K562 (cell line): Measurements from ENCODE around the gene MAPRE2. TPM values are rescaled to one million over a fixed set of nuclear protein-coding genes. Genes with fewer than 3 reads are reported as not detected.

ENCODE experiments used
- ATAC-seq: fragments of 200-7000 bp; cut with Tn5 transposase; 3 replicates; pipeline ENCODE4 v1.9.1; 2020; ENCODE audit warnings: moderate library complexity
- BruUV-seq: library from RNA; stranded (reverse); fragments of 400-500 nt; replicated peaks from 2 replicates; lab custom pipeline; 2021; lab: Mats Ljungman, UMichigan
- CTCF ChIA-PET: fragments of 300-600 bp; formaldehyde crosslinking; extraction: SDS; loops from one replicate; lab custom pipeline; 2021; ENCODE audit warnings: low intra/inter-chr PET ratio; lab: Yijun Ruan, JAX
- POLR2A ChIA-PET: fragments of 300-600, 350-650 bp; sonication (Branson Sonifier 250); formaldehyde crosslinking; extraction: SDS; loops from one replicate; lab custom pipeline; 2021; ENCODE audit warnings: antibody characterized with exemption, inconsistent platforms; lab: Yijun Ruan, JAX
- DNase-seq, 4 experiments: peaks; one replicate each; pipeline versions ENCODE4 v3.0.0 to v3.0.0-alpha.2; 2011 to 2018; ENCODE audit warnings: low spot score in 3 of 4, mixed read lengths in 3 of 4; ENCODE audit errors: extremely low read depth in 1 of 4
- FAIRE-seq: peaks from 2 replicates; lab custom pipeline; 2011; peaks lifted over from hg19 to GRCh38; lab: Jason Lieb, UNC
- H2AFZ ChIP-seq: 2 replicates; pipeline ENCODE4 v1.6.0; 2011; ENCODE audit warnings: low read depth, low read length, control low read depth, inconsistent platforms
- H3K27ac ChIP-seq: fragments of 200-600 bp; 3 replicates; pipeline ENCODE4 v1.8.0; 2011; ENCODE audit warnings: low read depth, mild to moderate bottlenecking, control low read depth, inconsistent platforms, low read length, moderate library complexity, mixed read lengths; ENCODE audit errors: extremely low read depth
- H3K27me3 ChIP-seq, 2 experiments: fragments of 300-600 bp in 1 of 2; 2 replicates in 1 of 2; 3 replicates in 1 of 2; pipeline versions ENCODE4 v1.6.0 to v1.8.0; 2011; ENCODE audit warnings: inconsistent platforms in 2 of 2, low read length in 2 of 2, mild to moderate bottlenecking in 1 of 2, mixed read lengths in 1 of 2, moderate library complexity in 1 of 2; ENCODE audit not compliant: control insufficient read depth in 2 of 2, insufficient read depth in 2 of 2
- H3K36me3 ChIP-seq: fragments of 300-600 bp; 3 replicates; pipeline ENCODE4 v1.8.0; 2011; ENCODE audit warnings: mild to moderate bottlenecking, low read length, inconsistent platforms; ENCODE audit not compliant: control insufficient read depth, insufficient read depth
- H3K4me1 ChIP-seq, 2 experiments: fragments of 200-600 bp in 1 of 2; replicated peaks in 1 of 2; 2 replicates in 1 of 2; 3 replicates in 1 of 2; pipeline versions ENCODE4 v1.5.1 to v1.8.0; 2011; ENCODE audit warnings: inconsistent platforms in 2 of 2, low read length in 2 of 2, mild to moderate bottlenecking in 1 of 2, mixed read lengths in 1 of 2, moderate library complexity in 1 of 2; ENCODE audit not compliant: control insufficient read depth in 2 of 2, insufficient read depth in 2 of 2
- H3K4me2 ChIP-seq: 2 replicates; pipeline ENCODE4 v1.6.1; 2011; ENCODE audit warnings: low read length, control low read depth, inconsistent platforms, mixed read lengths; ENCODE audit not compliant: insufficient read depth
- H3K4me3 ChIP-seq: fragments of 200-600 bp; sonication (generic), shearing (Covaris generic); 2 replicates; pipeline ENCODE4 v1.5.1; 2016; ENCODE audit warnings: control low read depth, inconsistent platforms
- H3K79me2 ChIP-seq: fragments of 200-600 bp; 3 replicates; pipeline ENCODE4 v1.8.0; 2011; ENCODE audit warnings: low read length, inconsistent platforms; ENCODE audit not compliant: control insufficient read depth, insufficient read depth
- H3K9ac ChIP-seq, 2 experiments: 2 replicates each; pipeline versions ENCODE4 v1.6.0 to v1.6.1; 2011; ENCODE audit warnings: low read depth in 2 of 2, low read length in 2 of 2, control low read depth in 1 of 2, inconsistent platforms in 1 of 2, mild to moderate bottlenecking in 1 of 2, mixed read lengths in 1 of 2; ENCODE audit not compliant: insufficient read depth in 1 of 2
- H3K9me1 ChIP-seq: one replicate; pipeline ENCODE4 v1.6.0; 2011; ENCODE audit warnings: inconsistent platforms, mild to moderate bottlenecking, low read length, moderate library complexity; ENCODE audit not compliant: control insufficient read depth, insufficient read depth
- H3K9me3 ChIP-seq: replicated peaks from 2 replicates; pipeline ENCODE4 v1.5.1; 2011; ENCODE audit warnings: low read depth, low read length, inconsistent platforms; ENCODE audit not compliant: control insufficient read depth, insufficient read depth
- H4K20me1 ChIP-seq: replicated peaks from 2 replicates; pipeline ENCODE4 v1.6.1; 2011; ENCODE audit warnings: low read length, inconsistent platforms, mixed read lengths; ENCODE audit not compliant: control insufficient read depth, insufficient read depth
- CBX2 ChIP-seq: fragments of 200-600 bp; sonication (generic); IDR thresholded peaks from one replicate; pipeline ENCODE4 v1.6.1; 2012; ENCODE audit warnings: mild to moderate bottlenecking, low read length, inconsistent platforms; ENCODE audit not compliant: insufficient read depth, poor library complexity, severe bottlenecking
- CHD2 ChIP-seq: IDR thresholded peaks from 2 replicates; pipeline ENCODE4 v1.6.1; 2011; ENCODE audit warnings: low read depth, low read length
- CSDE1 ChIP-seq, 2 experiments: fragments of 450-650 bp; IDR thresholded peaks; 2 replicates each; pipeline ENCODE4 v1.6.1; 2016; ENCODE audit warnings: mild to moderate bottlenecking in 1 of 2
- E4F1 ChIP-seq: fragments of 250-450 bp; sonication (Bioruptor Pico); IDR thresholded peaks from 2 replicates; pipeline ENCODE4 v1.5.0; 2021; ENCODE audit warnings: mild to moderate bottlenecking, borderline replicate concordance
- EP300 ChIP-seq: IDR thresholded peaks from 2 replicates; pipeline ENCODE4 v1.6.1; 2012; ENCODE audit warnings: low read length, improper control_type of control experiment
- EWSR1 ChIP-seq: fragments of 450-650 bp; IDR thresholded peaks from 2 replicates; pipeline ENCODE4 v1.6.1; 2018; ENCODE audit warnings: borderline replicate concordance, mild to moderate bottlenecking, low read depth, moderate library complexity; ENCODE audit not compliant: partially characterized antibody
- FOXJ2 ChIP-seq: fragments of 200-800 bp; sonication (Bioruptor generic); IDR thresholded peaks from 2 replicates; pipeline ENCODE4 v1.6.1; 2016; ENCODE audit warnings: missing genetic modification characterization, missing compliant biosample characterization
- KHSRP ChIP-seq: fragments of 450-650 bp; IDR thresholded peaks from 2 replicates; pipeline ENCODE4 v1.6.1; 2017
- MLLT1 ChIP-seq, 2 experiments: fragments of 450-650 bp; IDR thresholded peaks; 2 replicates each; pipeline ENCODE4 v1.6.1; 2016
- NRF1 ChIP-seq, 2 experiments: fragments of 450-650 bp; IDR thresholded peaks in 1 of 2; conservative IDR thresholded peaks in 1 of 2; 2 replicates each; pipeline ENCODE4 v1.6.1; 2014; ENCODE audit warnings: mild to moderate bottlenecking in 2 of 2
- PHTF2 ChIP-seq: fragments of 250-450 bp; sonication (Bioruptor Pico); IDR thresholded peaks from 2 replicates; pipeline ENCODE4 v1.5.0; 2021; ENCODE audit warnings: mild to moderate bottlenecking
- RBFOX2 ChIP-seq: fragments of 200-400 bp; formaldehyde crosslinking; IDR thresholded peaks from 2 replicates; pipeline ENCODE4 v1.6.1; 2017; ENCODE audit warnings: low read depth, mild to moderate bottlenecking, low read length, moderate library complexity
- SNAPC5 ChIP-seq: fragments of 250-450 bp; sonication (Bioruptor Pico); IDR thresholded peaks from 2 replicates; pipeline ENCODE4 v1.8.0; 2021; ENCODE audit warnings: moderate library complexity, mild to moderate bottlenecking, inconsistent platforms
- ZBTB7A ChIP-seq: IDR thresholded peaks from 2 replicates; pipeline ENCODE4 v1.6.1; 2011; ENCODE audit warnings: low read depth, mild to moderate bottlenecking, low read length, moderate library complexity, borderline replicate concordance; ENCODE audit not compliant: control insufficient read depth
- ZNF384 ChIP-seq: IDR thresholded peaks from 2 replicates; pipeline ENCODE4 v1.6.1; 2012; ENCODE audit warnings: low read depth, low read length, improper control_type of control experiment
- ZNF668 ChIP-seq: fragments of 250-450 bp; sonication (Bioruptor Pico); IDR thresholded peaks from 2 replicates; pipeline ENCODE4 v1.8.0; 2022; ENCODE audit warnings: mild to moderate bottlenecking, inconsistent platforms
- ZNF79 ChIP-seq: fragments of 250-450 bp; sonication (Bioruptor Pico); IDR thresholded peaks from 2 replicates; pipeline ENCODE4 v1.4.0; 2020; ENCODE audit warnings: low read depth, mild to moderate bottlenecking, moderate library complexity
- WGBS: fragments of 100-300 bp; shearing (Covaris generic); methylation state at CpG from one replicate; pipeline ENCODE4 v1.1.6; 2016; ENCODE audit warnings: low coverage, mixed read lengths; ENCODE audit not compliant: insufficient coverage; ENCODE audit errors: missing lambda C conversion rate; 5-methylcytosine and 5-hydroxymethylcytosine counted together
- in situ Hi-C: fragments of 300-500 bp; cut with MboI; formaldehyde crosslinking; loops from 4 replicates; pipeline ENCODE4 v1.15.0; 2018; ENCODE audit warnings: inconsistent platforms, mixed read lengths
- intact Hi-C: fragments of 100-400 bp; cut with micrococcal nuclease; formaldehyde crosslinking; loops from 2 replicates; pipeline ENCODE4 v1.14.2; 2022
- polyA plus RNA-seq, 8 experiments: library from polyadenylated mRNA; depleted of rRNA in 4 of 8; stranded (reverse) in 5 of 8; unstranded in 3 of 8; fragments of >200 nt; fragmentation: Nextera tagmentation in 2 of 8; fragmentation: Illumina TruSeq in 1 of 8; extraction: Ambion mirVana in 2 of 8; extraction: Trizol in 1 of 8; gene quantifications; 2 replicates each; pipeline versions ENCODE4 v1.2.1 to v1.2.3, GENCODE V29; 2011 to 2014; ENCODE audit warnings: inconsistent platforms in 1 of 8, missing spikeins in 1 of 8
- total RNA-seq, 7 experiments: library from RNA; depleted of rRNA in 6 of 7; stranded (reverse); fragments of >200 nt in 6 of 7; fragmentation: Illumina TruSeq in 2 of 7; extraction: Trizol in 2 of 7; gene quantifications; 2 replicates each; pipeline versions ENCODE4 v1.2.1 to v1.2.3, GENCODE V29; 2011 to 2021; ENCODE audit warnings: low replicate concordance in 1 of 7

The MAPRE2 gene
- total and polyA plus RNA-seq, 9 of the 15 experiments (the other 6 are each of a cell fraction or from before 2014, with no cell fraction given): 32.3 to 70.7 (median 40.7) TPM

GRCh38 chr18:35072616-35073015, 31.4 kb downstream of the MAPRE2 start:
- ChIA-PET POLR2A (interaction anchor here (1.5 to 2.4 kb wide), 3 partner anchors 12 to 30 kb away, joined by 4 to 9 read pairs (median 5); no protein-coding TSS in a partner anchor), CTCF (no interaction called here)
- Histone ChIP-seq H2AFZ (no peak overlapping the region), H3K27ac (no peak overlapping the region), H3K9ac (no peak overlapping the region), H3K4me3 (no peak overlapping the region), H3K9me1 (no peaks in the 10 kb centered on the region), H3K4me1 (peaks cover 0 to 3% of the 10 kb centered on the region in 2 experiments; a peak in 2 of 5 replicates), H3K27me3 (no peaks in the 10 kb centered on the region), H3K36me3 (peaks cover 11% of the 10 kb centered on the region; the same call in 2 of the 3 replicates), H3K9me3 (no peaks in the 10 kb centered on the region), H3K4me2 (no peak overlapping the region), H3K79me2 (0 out of 3 replicates have a peak, but pooled peaks cover 6% of the 10 kb centered on the region), H4K20me1 (no peaks in the 10 kb centered on the region)
- BruUV-seq: no TSS peak
- DNase-seq: no peak
- ATAC-seq: no peak
- in situ Hi-C loops (no loop called here), intact Hi-C loops (no loop called here)
- no peak for FAIRE-seq
- no peak for TF ChIP-seq KHSRP
- TF ChIP-seq ZNF668: no peak
- no peak for TF ChIP-seq FOXJ2 (tag)
- TF ChIP-seq CHD2: no peak
- TF ChIP-seq CSDE1 (IDR thresholded peaks at IDR 0.05): no peak
- no peak for TF ChIP-seq ZNF79 (CRISPR knock-in tag)
- TF ChIP-seq EP300: no peak
- no peak for TF ChIP-seq E4F1 (CRISPR knock-in tag)
- no peak for TF ChIP-seq SNAPC5
- TF ChIP-seq EWSR1: no peak
- TF ChIP-seq NRF1 (conservative IDR thresholded peaks at IDR 0.05 in 1 of 2, IDR thresholded peaks at IDR 0.05 in 1 of 2): no peak
- TF ChIP-seq RBFOX2: no peak
- no peak for TF ChIP-seq ZBTB7A
- no peak for TF ChIP-seq MLLT1 (IDR thresholded peaks at IDR 0.05)
- no peak for TF ChIP-seq CBX2
- TF ChIP-seq ZNF384: no peak
- TF ChIP-seq PHTF2 (CRISPR knock-in tag): no peak
- 87% methylated on average over 2 of the region's 2 CpGs for WGBS
